Endodermal cell (in vitro differentiated cells): ENCODE data around the gene SUSD5. TPM values are rescaled to one million over a fixed set of nuclear protein-coding genes. Genes with fewer than 3 reads are reported as not detected.

Source experiments
- DNase-seq: peaks from one replicate; pipeline ENCODE4 v3.0.0-alpha.2; 2017
- H3K27ac ChIP-seq: 2 replicates; pipeline ENCODE4 v1.5.1; 2013; ENCODE audit warnings: mild to moderate bottlenecking, low read depth, low read length, moderate library complexity
- H3K27me3 ChIP-seq: 2 replicates; pipeline ENCODE4 v1.6.1; 2013; ENCODE audit warnings: mild to moderate bottlenecking, low read length, moderate library complexity; ENCODE audit not compliant: insufficient read depth, control insufficient read depth, poor library complexity, severe bottlenecking
- H3K36me3 ChIP-seq: 2 replicates; pipeline ENCODE4 v1.7.0; 2013; ENCODE audit warnings: mild to moderate bottlenecking, low read length, moderate library complexity; ENCODE audit not compliant: control insufficient read depth, insufficient read depth
- H3K4me1 ChIP-seq: one replicate; pipeline ENCODE4 v1.7.0; 2013; ENCODE audit warnings: low read length; ENCODE audit not compliant: control insufficient read depth, insufficient read depth
- H3K4me3 ChIP-seq: 2 replicates; pipeline ENCODE4 v1.5.1; 2013; ENCODE audit warnings: mild to moderate bottlenecking, low read length, moderate library complexity
- H3K9ac ChIP-seq: 2 replicates; pipeline ENCODE4 v1.6.1; 2013; ENCODE audit warnings: mild to moderate bottlenecking, low read length, moderate library complexity; ENCODE audit not compliant: poor library complexity, severe bottlenecking; ENCODE audit errors: extremely low read depth
- H3K9me3 ChIP-seq: 2 replicates; pipeline ENCODE4 v1.6.1; 2013; ENCODE audit warnings: mild to moderate bottlenecking, low read length, moderate library complexity; ENCODE audit not compliant: control insufficient read depth
- H3K27ac Mint-ChIP-seq: 2 replicates; pipeline ENCODE4 v1.8.0; 2020; ENCODE audit warnings: mixed read lengths
- H3K27me3 Mint-ChIP-seq: 2 replicates; pipeline ENCODE4 v1.8.0; 2021; ENCODE audit warnings: mild to moderate bottlenecking, mixed read lengths; ENCODE audit not compliant: insufficient read depth
- H3K36me3 Mint-ChIP-seq: 2 replicates; pipeline ENCODE4 v1.8.0; 2020; ENCODE audit warnings: low read depth, mixed read lengths
- H3K4me1 Mint-ChIP-seq: 2 replicates; pipeline ENCODE4 v1.8.0; 2020; ENCODE audit warnings: mixed read lengths
- H3K4me3 Mint-ChIP-seq: 2 replicates; pipeline ENCODE4 v1.8.0; 2020; ENCODE audit warnings: mild to moderate bottlenecking, moderate library complexity, mixed read lengths
- H3K9me3 Mint-ChIP-seq: 2 replicates; pipeline ENCODE4 v1.8.0; 2020; ENCODE audit warnings: mild to moderate bottlenecking, mixed read lengths
- CTCF ChIP-seq: fragments of 200-600 bp; sonication (generic); conservative IDR thresholded peaks from 2 replicates; pipeline ENCODE4 v1.5.0; 2021; ENCODE audit warnings: antibody characterized with exemption, mild to moderate bottlenecking
- WGBS, 2 experiments: methylation state at CpG; one replicate each; pipeline versions ENCODE4 v1.1.5 to v1.1.7; 2013; ENCODE audit warnings: missing lambda C conversion rate in 2 of 2, mixed read lengths in 1 of 2; ENCODE audit not compliant: insufficient coverage in 1 of 2, insufficient read length in 1 of 2; 5-methylcytosine and 5-hydroxymethylcytosine counted together
- total RNA-seq, 2 donors: library from RNA; stranded (reverse); fragmentation: NEBNext Ultra II Directional in 1 of 2; extraction: Animal tissue kit (Norgen Biotek cat#: 25700) in 1 of 2; gene quantifications; 2 replicates in 1 of 2; 3 replicates in 1 of 2; pipeline ENCODE4 v1.2.1, GENCODE V29; 2021

Gene SUSD5
- total RNA-seq, 2 donors from 2014 or later, result 1.3 to 2.6 TPM

- no peaks in the 10 kb centered on the region for H3K9me3 ChIP-seq
- DNase-seq, result no peak
- H3K4me1 ChIP-seq, result no peaks in the 10 kb centered on the region
- no peaks in the 10 kb centered on the region for H3K27me3 ChIP-seq
- H3K36me3 Mint-ChIP-seq, result no peaks in the 10 kb centered on the region
- no peaks in the 10 kb centered on the region for H3K9me3 Mint-ChIP-seq
- no peak overlapping the region for H3K27ac ChIP-seq
- H3K27ac Mint-ChIP-seq, result no peak overlapping the region
- no peak for TF ChIP-seq CTCF
- H3K9ac ChIP-seq, result no peak overlapping the region
- WGBS, 2 experiments, result 90 to 93% methylated on average over 4 of the region's 4 CpGs
- no peaks in the 10 kb centered on the region for H3K4me1 Mint-ChIP-seq
- H3K4me3 Mint-ChIP-seq, result no peak overlapping the region
- no peaks in the 10 kb centered on the region for H3K27me3 Mint-ChIP-seq
- H3K4me3 ChIP-seq, result no peak overlapping the region
- no peaks in the 10 kb centered on the region for H3K36me3 ChIP-seq
These were observed 47.0 kb downstream of the SUSD5 start for GRCh38 chr3:33171580-33171979.

DNA sequence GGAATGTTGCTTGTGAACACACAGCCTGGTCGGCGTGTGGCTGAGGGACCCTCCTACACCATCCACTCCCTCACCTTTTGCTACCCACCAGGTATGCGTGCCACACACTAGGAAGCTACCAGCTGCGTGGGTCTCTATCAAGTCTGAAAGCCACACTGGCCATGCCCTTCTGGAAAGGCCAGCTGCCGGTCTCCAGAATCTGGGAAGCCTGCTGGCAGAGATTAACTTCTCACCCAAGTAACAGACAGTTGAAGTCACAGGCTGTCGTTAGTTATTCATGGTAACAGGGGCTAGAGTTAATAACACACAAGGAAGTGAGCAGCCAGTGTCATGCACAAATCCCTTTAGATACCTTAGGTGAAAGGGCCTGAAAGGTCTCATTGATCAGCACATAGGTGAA lies 48.1 kb downstream of the SUSD5 start:
- H3K4me1 ChIP-seq, result no peaks in the 10 kb centered on the region
- H3K4me3 ChIP-seq, result no peak overlapping the region
- no peak overlapping the region for H3K4me3 Mint-ChIP-seq
- H3K27ac ChIP-seq, result no peak overlapping the region
- H3K4me1 Mint-ChIP-seq, result no peaks in the 10 kb centered on the region
- no peaks in the 10 kb centered on the region for H3K27me3 Mint-ChIP-seq
- no peaks in the 10 kb centered on the region for H3K36me3 Mint-ChIP-seq
- H3K27ac Mint-ChIP-seq, result no peak overlapping the region
- no peaks in the 10 kb centered on the region for H3K36me3 ChIP-seq
- TF ChIP-seq CTCF, result no peak
- no peaks in the 10 kb centered on the region for H3K27me3 ChIP-seq
- DNase-seq, result no peak
- 95 to 98% methylated on average over 6 of the region's 6 CpGs for WGBS, 2 experiments
- H3K9me3 ChIP-seq, result no peaks in the 10 kb centered on the region
- no peak overlapping the region for H3K9ac ChIP-seq
- no peaks in the 10 kb centered on the region for H3K9me3 Mint-ChIP-seq

- H3K36me3 ChIP-seq, result no peaks in the 10 kb centered on the region
- no peak overlapping the region for H3K9ac ChIP-seq
- DNase-seq, result no peak
- TF ChIP-seq CTCF, result no peak
- no peaks in the 10 kb centered on the region for H3K4me1 ChIP-seq
- Mint-ChIP-seq H3K9me3 (no peaks in the 10 kb centered on the region), H3K4me1 (no peaks in the 10 kb centered on the region), H3K27ac (no peak overlapping the region), H3K36me3 (no peaks in the 10 kb centered on the region), H3K27me3 (no peaks in the 10 kb centered on the region), H3K4me3 (no peak overlapping the region)
- no peaks in the 10 kb centered on the region for H3K27me3 ChIP-seq
- 77 to 91% methylated on average over 2 to 3 of the region's 3 CpGs for WGBS, 2 experiments
- no peak overlapping the region for H3K27ac ChIP-seq
- H3K9me3 ChIP-seq, result no peaks in the 10 kb centered on the region
- H3K4me3 ChIP-seq, result no peak overlapping the region
These were observed 50.8 kb downstream of the SUSD5 start for GRCh38 chr3:33167716-33168336.
